Measurements from ENCODE around the gene TAF10.

The TAF10 gene

GRCh38 chr11:6608726-6609501 is 3.1 kb downstream of the TAF10 start:
- DNase-seq (ENCODE audit: low spot score): no peak

- no peak for DNase-seq (ENCODE audit: low spot score)
Observed at GRCh38 chr11:6608011-6608410, 4.0 kb downstream of the TAF10 start.

- no peak for DNase-seq (ENCODE audit: low spot score)
Observed at GRCh38 chr11:6607190-6607795, 4.7 kb downstream of the TAF10 start.

GRCh38 chr11:6606471-6607189 is 5.4 kb downstream of the TAF10 start:
- DNase-seq (ENCODE audit: low spot score): peak; percentile 92

GRCh38 chr11:6604790-6605189 is 7.2 kb downstream of the TAF10 start:
- DNase-seq (ENCODE audit: low spot score): no peak

GRCh38 chr11:6604081-6604626 is 7.9 kb downstream of the TAF10 start:
- DNase-seq (ENCODE audit: low spot score): peak; percentile 28

GRCh38 chr11:6603287-6604080 is 8.5 kb downstream of the TAF10 start, which contains the start of the genes ILK and RRP8:
ILK (plus strand) TSS chr11:6603774; CDS start chr11:6604272, 498 bp downstream.
RRP8 (minus strand) TSS chr11:6603616; CDS start chr11:6603502, 114 bp downstream.
- peak; percentile 88 for DNase-seq (ENCODE audit: low spot score)

- no peak for DNase-seq (ENCODE audit: low spot score)
Observed at GRCh38 chr11:6602096-6602940, 9.7 kb downstream of the TAF10 start.

GRCh38 chr11:6601041-6601461 is 11.0 kb downstream of the TAF10 start:
- no peak for DNase-seq (ENCODE audit: low spot score)

- DNase-seq (ENCODE audit: low spot score): no peak
Observed at GRCh38 chr11:6599881-6600390, 12.1 kb downstream of the TAF10 start.

- no peak for DNase-seq (ENCODE audit: low spot score)
Observed at GRCh38 chr11:6599449-6599848, 12.6 kb downstream of the TAF10 start.

- DNase-seq (ENCODE audit: low spot score): no peak
Observed at GRCh38 chr11:6598555-6598954, 13.5 kb downstream of the TAF10 start.

- no peak for DNase-seq (ENCODE audit: low spot score)
Observed at GRCh38 chr11:6596239-6596877, 15.7 kb downstream of the TAF10 start.

GRCh38 chr11:6594142-6594768 is 17.8 kb downstream of the TAF10 start:
- no peak for DNase-seq (ENCODE audit: low spot score)

- DNase-seq (ENCODE audit: low spot score): no peak
Observed at GRCh38 chr11:6588018-6588417, 24.0 kb downstream of the TAF10 start.

- DNase-seq (ENCODE audit: low spot score): no peak
Observed at GRCh38 chr11:6587360-6587953, 24.6 kb downstream of the TAF10 start.

GRCh38 chr11:6586434-6587359 is 25.3 kb downstream of the TAF10 start:
- DNase-seq (ENCODE audit: low spot score): no peak

- no peak for DNase-seq (ENCODE audit: low spot score)
Observed at GRCh38 chr11:6584528-6584927, 27.5 kb downstream of the TAF10 start.

All from LoVo (cell line).